WTC11 (cell line): ENCODE results near the gene WWOX. TPM values are rescaled to one million over a fixed set of nuclear protein-coding genes. Genes with fewer than 3 reads are reported as not detected.

Experiments
- ATAC-seq: fragments of 200-7000 bp; cut with Tn5 transposase; 2 replicates; pipeline ENCODE4 v1.10.0; 2021; ENCODE audit warnings: mild to moderate bottlenecking, moderate library complexity
- CTCF ChIA-PET: fragments of 300-600 bp; sonication (Branson Sonifier 250); formaldehyde crosslinking; loops from one replicate; lab custom pipeline; 2021; ENCODE audit warnings: antibody characterized with exemption; lab: Charles Lee
- POLR2A ChIA-PET: fragments of 350-600 bp; sonication (Branson Sonifier 250); formaldehyde crosslinking; loops from one replicate; lab custom pipeline; 2021; ENCODE audit warnings: antibody characterized with exemption; lab: Charles Lee
- DNase-seq: peaks from one replicate; pipeline ENCODE4 v3.0.0; 2021; ENCODE audit warnings: low spot score
- H3K27ac Mint-ChIP-seq: 2 replicates; pipeline ENCODE4 v1.8.0; 2021; ENCODE audit warnings: mixed read lengths
- H3K27me3 Mint-ChIP-seq: 2 replicates; pipeline ENCODE4 v1.8.0; 2021; ENCODE audit warnings: low read depth, mild to moderate bottlenecking, moderate library complexity, mixed read lengths
- H3K36me3 Mint-ChIP-seq: 2 replicates; pipeline ENCODE4 v1.8.0; 2021; ENCODE audit warnings: mixed read lengths
- H3K4me1 Mint-ChIP-seq: 2 replicates; pipeline ENCODE4 v1.8.0; 2022; ENCODE audit warnings: mixed read lengths
- H3K4me3 Mint-ChIP-seq: 2 replicates; pipeline ENCODE4 v1.8.0; 2021; ENCODE audit warnings: mild to moderate bottlenecking, moderate library complexity, mixed read lengths
- H3K9me3 Mint-ChIP-seq: 2 replicates; pipeline ENCODE4 v1.8.0; 2021; ENCODE audit warnings: mixed read lengths
- CREB1 ChIP-seq: sonication (generic); formaldehyde crosslinking; IDR thresholded peaks from 2 replicates; pipeline ENCODE4 v1.8.0; 2023; ENCODE audit warnings: mild to moderate bottlenecking, missing genetic modification reagents
- CREM ChIP-seq: sonication (generic); formaldehyde crosslinking; IDR thresholded peaks from 2 replicates; pipeline ENCODE4 v1.8.1; 2022; ENCODE audit warnings: mild to moderate bottlenecking, missing genetic modification reagents, moderate library complexity
- ELF4 ChIP-seq: sonication (generic); formaldehyde crosslinking; IDR thresholded peaks from 2 replicates; pipeline ENCODE4 v1.8.1; 2022; ENCODE audit warnings: low read depth, mild to moderate bottlenecking, moderate library complexity, missing genetic modification reagents
- FOXK1 ChIP-seq: sonication (generic); formaldehyde crosslinking; IDR thresholded peaks from 2 replicates; pipeline ENCODE4 v1.8.0; 2022; ENCODE audit warnings: mild to moderate bottlenecking, moderate library complexity, missing genetic modification reagents
- GABPB1 ChIP-seq: sonication (generic); formaldehyde crosslinking; IDR thresholded peaks from 2 replicates; pipeline ENCODE4 v1.8.1; 2023; ENCODE audit warnings: mild to moderate bottlenecking, missing genetic modification reagents
- GTF2I ChIP-seq: fragments of 250-450 bp; sonication (Bioruptor Pico); conservative IDR thresholded peaks from 2 replicates; pipeline ENCODE4 v1.4.0; 2021; ENCODE audit warnings: mild to moderate bottlenecking
- HMGA2 ChIP-seq: fragments of 250-450 bp; sonication (Bioruptor Pico); IDR thresholded peaks from 2 replicates; pipeline ENCODE4 v1.4.0; 2021; ENCODE audit warnings: mild to moderate bottlenecking, moderate library complexity
- IRF1 ChIP-seq: sonication (generic); formaldehyde crosslinking; IDR thresholded peaks from 2 replicates; pipeline ENCODE4 v1.8.0; 2023; ENCODE audit warnings: missing genetic modification reagents
- JUN ChIP-seq: sonication (generic); formaldehyde crosslinking; IDR thresholded peaks from 2 replicates; pipeline ENCODE4 v1.8.0; 2023; ENCODE audit warnings: mild to moderate bottlenecking, missing genetic modification reagents
- NFATC4 ChIP-seq: fragments of 250-450 bp; sonication (Bioruptor Pico); IDR thresholded peaks from 2 replicates; pipeline ENCODE4 v1.9.0; 2021; ENCODE audit warnings: mild to moderate bottlenecking
- OVOL2 ChIP-seq: fragments of 250-450 bp; sonication (Bioruptor Pico); IDR thresholded peaks from 2 replicates; pipeline ENCODE4 v1.9.0; 2021; ENCODE audit warnings: mild to moderate bottlenecking, borderline replicate concordance
- PRRX2 ChIP-seq: fragments of 250-450 bp; sonication (Bioruptor Pico); IDR thresholded peaks from 2 replicates; pipeline ENCODE4 v1.8.0; 2021; ENCODE audit warnings: mild to moderate bottlenecking
- SP1 ChIP-seq: sonication (generic); formaldehyde crosslinking; conservative IDR thresholded peaks from 2 replicates; pipeline ENCODE4 v1.8.1; 2022; ENCODE audit warnings: missing genetic modification reagents
- STAT6 ChIP-seq: sonication (generic); formaldehyde crosslinking; conservative IDR thresholded peaks from 2 replicates; pipeline ENCODE4 v1.8.1; 2023; ENCODE audit warnings: mild to moderate bottlenecking, low read depth, missing genetic modification reagents, moderate library complexity
- ZNF138 ChIP-seq: sonication (generic); formaldehyde crosslinking; conservative IDR thresholded peaks from 2 replicates; pipeline ENCODE4 v1.8.1; 2022; ENCODE audit warnings: mild to moderate bottlenecking, moderate library complexity, missing genetic modification reagents
- ZNF232 ChIP-seq: sonication (generic); formaldehyde crosslinking; IDR thresholded peaks from 2 replicates; pipeline ENCODE4 v1.8.0; 2022; ENCODE audit warnings: mild to moderate bottlenecking, missing genetic modification reagents
- ZNF263 ChIP-seq: sonication (generic); formaldehyde crosslinking; IDR thresholded peaks from 2 replicates; pipeline ENCODE4 v1.8.1; 2022; ENCODE audit warnings: low read depth, mild to moderate bottlenecking, moderate library complexity, missing genetic modification reagents
- ZNF416 ChIP-seq: fragments of 250-450 bp; sonication (Bioruptor Pico); IDR thresholded peaks from 2 replicates; pipeline ENCODE4 v1.9.0; 2021; ENCODE audit warnings: mild to moderate bottlenecking, inconsistent platforms
- ZNF671 ChIP-seq: fragments of 250-450 bp; sonication (Bioruptor Pico); IDR thresholded peaks from 2 replicates; pipeline ENCODE4 v1.8.0; 2021; ENCODE audit warnings: mild to moderate bottlenecking
- total RNA-seq: library from RNA; stranded (reverse); gene quantifications from 3 replicates; pipeline ENCODE4 v1.2.3, GENCODE V29; 2021
- TF ChIP-seq, protein P1 (sequence below): sonication (generic); formaldehyde crosslinking; IDR thresholded peaks from 2 replicates; pipeline ENCODE4 v1.8.1; 2023; ENCODE audit warnings: mild to moderate bottlenecking, missing genetic modification reagents, moderate library complexity
- TF ChIP-seq, protein P2 (sequence below): sonication (generic); formaldehyde crosslinking; IDR thresholded peaks from 2 replicates; pipeline ENCODE4 v1.8.1; 2022; ENCODE audit warnings: missing genetic modification reagents, borderline replicate concordance
- TF ChIP-seq, protein P3 (sequence below): sonication (generic); formaldehyde crosslinking; IDR thresholded peaks from 2 replicates; pipeline ENCODE4 v1.8.1; 2023; ENCODE audit warnings: mild to moderate bottlenecking, missing genetic modification reagents
- TF ChIP-seq, protein P4 (sequence below): sonication (generic); formaldehyde crosslinking; IDR thresholded peaks from 2 replicates; pipeline ENCODE4 v1.8.1; 2023; ENCODE audit warnings: mild to moderate bottlenecking, moderate library complexity, missing genetic modification reagents
- TF ChIP-seq, protein P5 (sequence below): fragments of 250-450 bp; sonication (Bioruptor Pico); IDR thresholded peaks from 2 replicates; pipeline ENCODE4 v1.8.0; 2021; ENCODE audit warnings: mild to moderate bottlenecking

The WWOX gene
- total RNA-seq, 1 experiment from 2014 or later = 15.7 TPM

DNA sequence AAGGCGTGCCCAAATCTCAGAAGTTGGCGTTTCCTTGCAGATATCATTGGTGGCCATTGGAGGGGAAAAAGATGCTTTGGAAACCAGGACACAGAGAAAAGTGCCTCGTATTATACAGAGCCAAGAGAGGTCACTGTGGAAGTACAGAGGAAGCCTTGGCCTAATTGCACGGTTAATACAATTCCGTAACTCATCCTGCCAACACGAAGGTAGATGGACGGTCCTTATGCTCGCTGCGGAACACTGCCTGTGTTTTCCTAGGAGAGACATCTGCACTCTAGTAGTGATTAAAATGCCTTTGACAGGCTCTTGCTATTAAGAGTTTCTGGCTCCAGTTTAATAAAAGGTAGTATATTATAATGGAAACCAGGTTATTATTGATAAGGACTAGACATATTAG lies 536.4 kb downstream of the WWOX start:
- Mint-ChIP-seq H3K4me3 (no peak overlapping the region), H3K36me3 (peaks cover 7% of the 10 kb centered on the region)

GRCh38 chr16:78638371-78638770 lies 538.9 kb downstream of the WWOX start:
- Mint-ChIP-seq H3K36me3 (no peaks in the 10 kb centered on the region), H3K27me3 (no peaks in the 10 kb centered on the region; the same call in 1 of the 2 replicates), H3K9me3 (no peaks in the 10 kb centered on the region), H3K4me1 (peaks cover 29% of the 10 kb centered on the region), H3K4me3 (no peak overlapping the region), H3K27ac (no peak overlapping the region)
- CTCF ChIA-PET = no interaction called here
- POLR2A ChIA-PET = no interaction called here
- no peak for DNase-seq
- no peak for ATAC-seq
- TF ChIP-seq ELF4 (no peak), CREM (CRISPR knock-in tag) (no peak), PRRX2 (CRISPR knock-in tag) (no peak), CREB1 (CRISPR knock-in tag) (no peak), GABPB1 (CRISPR knock-in tag) (no peak), GTF2I (CRISPR knock-in tag) (no peak), ZNF263 (CRISPR knock-in tag) (no peak), SP1 (no peak), FOXK1 (no peak), IRF1 (CRISPR knock-in tag) (no peak)
- TF ChIP-seq, protein P1, sequence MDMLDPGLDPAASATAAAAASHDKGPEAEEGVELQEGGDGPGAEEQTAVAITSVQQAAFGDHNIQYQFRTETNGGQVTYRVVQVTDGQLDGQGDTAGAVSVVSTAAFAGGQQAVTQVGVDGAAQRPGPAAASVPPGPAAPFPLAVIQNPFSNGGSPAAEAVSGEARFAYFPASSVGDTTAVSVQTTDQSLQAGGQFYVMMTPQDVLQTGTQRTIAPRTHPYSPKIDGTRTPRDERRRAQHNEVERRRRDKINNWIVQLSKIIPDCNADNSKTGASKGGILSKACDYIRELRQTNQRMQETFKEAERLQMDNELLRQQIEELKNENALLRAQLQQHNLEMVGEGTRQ (CRISPR knock-in tag) = no peak
- TF ChIP-seq, protein P2, sequence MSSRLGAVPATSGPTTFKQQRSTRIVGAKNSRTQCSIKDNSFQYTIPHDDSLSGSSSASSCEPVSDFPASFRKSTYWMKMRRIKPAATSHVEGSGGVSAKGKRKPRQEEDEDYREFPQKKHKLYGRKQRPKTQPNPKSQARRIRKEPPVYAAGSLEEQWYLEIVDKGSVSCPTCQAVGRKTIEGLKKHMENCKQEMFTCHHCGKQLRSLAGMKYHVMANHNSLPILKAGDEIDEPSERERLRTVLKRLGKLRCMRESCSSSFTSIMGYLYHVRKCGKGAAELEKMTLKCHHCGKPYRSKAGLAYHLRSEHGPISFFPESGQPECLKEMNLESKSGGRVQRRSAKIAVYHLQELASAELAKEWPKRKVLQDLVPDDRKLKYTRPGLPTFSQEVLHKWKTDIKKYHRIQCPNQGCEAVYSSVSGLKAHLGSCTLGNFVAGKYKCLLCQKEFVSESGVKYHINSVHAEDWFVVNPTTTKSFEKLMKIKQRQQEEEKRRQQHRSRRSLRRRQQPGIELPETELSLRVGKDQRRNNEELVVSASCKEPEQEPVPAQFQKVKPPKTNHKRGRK (CRISPR knock-in tag) = no peak
- TF ChIP-seq, protein P3, sequence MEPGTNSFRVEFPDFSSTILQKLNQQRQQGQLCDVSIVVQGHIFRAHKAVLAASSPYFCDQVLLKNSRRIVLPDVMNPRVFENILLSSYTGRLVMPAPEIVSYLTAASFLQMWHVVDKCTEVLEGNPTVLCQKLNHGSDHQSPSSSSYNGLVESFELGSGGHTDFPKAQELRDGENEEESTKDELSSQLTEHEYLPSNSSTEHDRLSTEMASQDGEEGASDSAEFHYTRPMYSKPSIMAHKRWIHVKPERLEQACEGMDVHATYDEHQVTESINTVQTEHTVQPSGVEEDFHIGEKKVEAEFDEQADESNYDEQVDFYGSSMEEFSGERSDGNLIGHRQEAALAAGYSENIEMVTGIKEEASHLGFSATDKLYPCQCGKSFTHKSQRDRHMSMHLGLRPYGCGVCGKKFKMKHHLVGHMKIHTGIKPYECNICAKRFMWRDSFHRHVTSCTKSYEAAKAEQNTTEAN (CRISPR knock-in tag) = no peak

More for the DNA sequence above, 536.4 kb downstream of the WWOX start:
- H3K4me1 Mint-ChIP-seq = peaks cover 12% of the 10 kb centered on the region
- DNase-seq = no peak
- TF ChIP-seq ZNF671 (no peak), HMGA2 (CRISPR knock-in tag) (no peak), OVOL2 (CRISPR knock-in tag) (no peak), NFATC4 (CRISPR knock-in tag) (no peak), JUN (CRISPR knock-in tag) (no peak), ZNF263 (CRISPR knock-in tag) (no peak), ZNF232 (CRISPR knock-in tag) (no peak), IRF1 (CRISPR knock-in tag) (no peak), ZNF138 (CRISPR knock-in tag) (no peak), ZNF416 (CRISPR knock-in tag) (no peak), STAT6 (CRISPR knock-in tag) (no peak)
- TF ChIP-seq, protein P4, sequence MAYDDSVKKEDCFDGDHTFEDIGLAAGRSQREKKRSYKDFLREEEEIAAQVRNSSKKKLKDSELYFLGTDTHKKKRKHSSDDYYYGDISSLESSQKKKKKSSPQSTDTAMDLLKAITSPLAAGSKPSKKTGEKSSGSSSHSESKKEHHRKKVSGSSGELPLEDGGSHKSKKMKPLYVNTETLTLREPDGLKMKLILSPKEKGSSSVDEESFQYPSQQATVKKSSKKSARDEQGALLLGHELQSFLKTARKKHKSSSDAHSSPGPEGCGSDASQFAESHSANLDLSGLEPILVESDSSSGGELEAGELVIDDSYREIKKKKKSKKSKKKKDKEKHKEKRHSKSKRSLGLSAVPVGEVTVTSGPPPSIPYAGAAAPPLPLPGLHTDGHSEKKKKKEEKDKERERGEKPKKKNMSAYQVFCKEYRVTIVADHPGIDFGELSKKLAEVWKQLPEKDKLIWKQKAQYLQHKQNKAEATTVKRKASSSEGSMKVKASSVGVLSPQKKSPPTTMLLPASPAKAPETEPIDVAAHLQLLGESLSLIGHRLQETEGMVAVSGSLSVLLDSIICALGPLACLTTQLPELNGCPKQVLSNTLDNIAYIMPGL = no peak
- TF ChIP-seq, protein P5, sequence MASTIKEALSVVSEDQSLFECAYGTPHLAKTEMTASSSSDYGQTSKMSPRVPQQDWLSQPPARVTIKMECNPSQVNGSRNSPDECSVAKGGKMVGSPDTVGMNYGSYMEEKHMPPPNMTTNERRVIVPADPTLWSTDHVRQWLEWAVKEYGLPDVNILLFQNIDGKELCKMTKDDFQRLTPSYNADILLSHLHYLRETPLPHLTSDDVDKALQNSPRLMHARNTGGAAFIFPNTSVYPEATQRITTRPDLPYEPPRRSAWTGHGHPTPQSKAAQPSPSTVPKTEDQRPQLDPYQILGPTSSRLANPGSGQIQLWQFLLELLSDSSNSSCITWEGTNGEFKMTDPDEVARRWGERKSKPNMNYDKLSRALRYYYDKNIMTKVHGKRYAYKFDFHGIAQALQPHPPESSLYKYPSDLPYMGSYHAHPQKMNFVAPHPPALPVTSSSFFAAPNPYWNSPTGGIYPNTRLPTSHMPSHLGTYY (CRISPR knock-in tag) = no peak
- TF ChIP-seq, all 79 proteins: peak for 0
- ChIA-PET CTCF (no interaction called here), POLR2A (no interaction called here)
- Mint-ChIP-seq H3K27ac (no peak overlapping the region), H3K27me3 (no peaks in the 10 kb centered on the region; the same call in 1 of the 2 replicates), H3K9me3 (peaks cover 10% of the 10 kb centered on the region)
- no peak for ATAC-seq
